ENCODE data around the gene PLCD1. TPM values are rescaled to one million over a fixed set of nuclear protein-coding genes. Genes with fewer than 3 reads are reported as not detected.

PLCD1 gene
- total and polyA plus RNA-seq, 2 of the 8 experiments (the other 6 are each of a cell fraction or from before 2014, with no cell fraction given), result 15.3 to 19.2 TPM

GRCh38 chr3:38002291-38002876 is 27.1 kb downstream of the PLCD1 start:
- WGBS, 2 experiments (ENCODE audit: extremely low coverage in 1 of 2, insufficient coverage in 1 of 2, insufficient read length in 1 of 2, insufficient replicate concordance in 2 of 2, low coverage in 1 of 2, low lambda C conversion rate in 2 of 2, missing lambda C conversion rate in 1 of 2), result 94% methylated on average over 5 of the region's 6 CpGs; no CpG with 5 or more reads in 1 of the 2 experiments
- Histone ChIP-seq H3K23ac (ENCODE audit: insufficient read length) (no peak overlapping the region), H3K9ac (replicated peaks in 1 of 4; ENCODE audit: extremely low read depth in 1 of 4, low read depth in 3 of 4, low read length in 3 of 4) (no peak overlapping the region), H2BK12ac (ENCODE audit: low read depth, low read length) (no peak overlapping the region), H4K5ac (ENCODE audit: insufficient read length, low read depth, low read length) (no peak overlapping the region), H2AFZ (ENCODE audit: low read length) (no peak overlapping the region), H3K23me2 (ENCODE audit: low read depth, low read length) (peaks cover 5% of the 10 kb centered on the region; the same call in 1 of the 2 replicates), H3K4ac (replicated peaks; ENCODE audit: insufficient read length, low read depth, low read length) (no peak overlapping the region), H4K8ac (ENCODE audit: extremely low read depth, insufficient read depth, low read length) (no peak overlapping the region), H3K27ac (ENCODE audit: low read depth, low read length) (no peak overlapping the region), H3K36me3 (ENCODE audit: control insufficient read depth in 2 of 4, insufficient read depth in 4 of 4, low read length in 3 of 4) (peaks cover 0 to 2% (median under 1%) of the 10 kb centered on the region in 4 experiments; a peak in 1 of 8 replicates), H3K9me3 (ENCODE audit: insufficient read depth in 2 of 2, low read depth in 1 of 2, low read length in 1 of 2) (no peaks in the 10 kb centered on the region), H3K4me3 (ENCODE audit: extremely low read depth in 1 of 4, insufficient read depth in 2 of 4, low read depth in 3 of 4, low read length in 4 of 4) (no peak overlapping the region), H3K56ac (replicated peaks; ENCODE audit: insufficient read length, low read depth, low read length) (no peak overlapping the region), H2BK120ac (replicated peaks; ENCODE audit: low read depth, low read length) (no peak overlapping the region), H3K14ac (ENCODE audit: insufficient read length) (no peak overlapping the region), H4K20me1 (replicated peaks in 1 of 2; ENCODE audit: control insufficient read depth in 1 of 2, insufficient read depth in 2 of 2, low read length in 2 of 2) (peaks cover 0 to 6% of the 10 kb centered on the region in 2 experiments), H2BK5ac (ENCODE audit: low read depth, low read length) (no peak overlapping the region), H3K18ac (ENCODE audit: extremely low read depth, low read length) (no peak overlapping the region), H2BK15ac (ENCODE audit: low read length) (no peak overlapping the region), H3K79me1 (ENCODE audit: low read depth, low read length) (no peaks in the 10 kb centered on the region; the same call in 1 of the 2 replicates), H2BK20ac (ENCODE audit: low read length) (no peak overlapping the region), H2AK5ac (ENCODE audit: low read depth, low read length) (no peak overlapping the region), H3K79me2 (ENCODE audit: control insufficient read depth in 1 of 2, insufficient read depth in 2 of 2, low read length in 2 of 2) (no peaks in the 10 kb centered on the region), H3K27me3 (replicated peaks in 1 of 4; ENCODE audit: control insufficient read depth in 3 of 4, extremely low read depth in 1 of 4, insufficient read depth in 3 of 4, low read length in 3 of 4) (peaks cover 0 to 13% (median 5%) of the 10 kb centered on the region in 4 experiments; a peak in 2 of 7 replicates), H3K4me2 (ENCODE audit: insufficient read depth in 1 of 2, low read depth in 2 of 2, low read length in 2 of 2) (no peak overlapping the region), H4K91ac (replicated peaks; ENCODE audit: insufficient read length, low read length) (no peak overlapping the region), H3K4me1 (replicated peaks in 1 of 4; ENCODE audit: control insufficient read depth in 3 of 4, insufficient read depth in 4 of 4, low read length in 3 of 4) (peaks cover 0 to 10% (median 7%) of the 10 kb centered on the region in 4 experiments; a peak in 6 of 7 replicates)
- ChIA-PET POLR2A (ENCODE audit: partially characterized antibody) (no interaction called here), CTCF (ENCODE audit: partially characterized antibody) (interaction anchor here (0.6 to 5.3 kb wide), 19 partner anchors 12 to 654 kb away, joined by 3 to 75 read pairs (median 5); partner anchors contain the start of genes PLCD1 and VILL)
- DNase-seq (ENCODE audit: low read depth in 1 of 2, low spot score in 2 of 2) (no peak), FAIRE-seq (no peak)
- TF ChIP-seq BACH1 (IDR thresholded peaks at IDR 0.05; ENCODE audit: low read length), result no peak
- no peak for TF ChIP-seq CBX8 (IDR thresholded peaks at IDR 0.05; ENCODE audit: borderline replicate concordance, low read depth, low read length)
- TF ChIP-seq TAF1 (IDR thresholded peaks at IDR 0.05; ENCODE audit: low read depth, low read length), result no peak
- TF ChIP-seq SIX5 (IDR thresholded peaks at IDR 0.05; ENCODE audit: low read depth, low read length), result no peak
- TF ChIP-seq CBX5 (IDR thresholded peaks at IDR 0.05; ENCODE audit: low read depth, low read length), result no peak
- no peak for TF ChIP-seq KDM5A (IDR thresholded peaks at IDR 0.05; ENCODE audit: low read length)
